HepG2 (cell line): ENCODE measurements around the gene ATP5F1E. TPM values are rescaled to one million over a fixed set of nuclear protein-coding genes. Genes with fewer than 3 reads are reported as not detected.
A peak's percentile ranks its signal among the peaks of the same experiment; 100 is the strongest.

Source experiments
- ATF5 ChIP-seq: sonication (generic); formaldehyde crosslinking; IDR thresholded peaks from 2 replicates; pipeline ENCODE4 v1.4.0; 2020; ENCODE audit warnings: mild to moderate bottlenecking, low read depth, missing genetic modification reagents
- BCL6 ChIP-seq: IDR thresholded peaks from 2 replicates; pipeline ENCODE4 v1.6.1; 2016; ENCODE audit warnings: missing genetic modification reagents, missing compliant biosample characterization
- CAMTA2 ChIP-seq: sonication (generic); formaldehyde crosslinking; IDR thresholded peaks from 2 replicates; pipeline ENCODE4 v1.4.0; 2020; ENCODE audit warnings: mild to moderate bottlenecking, missing genetic modification reagents, borderline replicate concordance
- DMAP1 ChIP-seq: IDR thresholded peaks from 2 replicates; pipeline ENCODE4 v1.6.1; 2016
- HNF4A ChIP-seq: sonication (generic); formaldehyde crosslinking; IDR thresholded peaks from 2 replicates; pipeline ENCODE4 v1.4.0; 2020; ENCODE audit warnings: missing genetic modification reagents
- HNF4G ChIP-seq, 2 experiments: sonication (generic) in 1 of 2; formaldehyde crosslinking in 1 of 2; IDR thresholded peaks; 2 replicates each; pipeline versions ENCODE4 v1.4.0 to v1.6.1; 2011 to 2020; ENCODE audit warnings: borderline replicate concordance in 2 of 2, low read depth in 2 of 2, mild to moderate bottlenecking in 2 of 2, low read length in 1 of 2, missing genetic modification reagents in 1 of 2, moderate library complexity in 1 of 2
- IRF9 ChIP-seq: sonication (generic); formaldehyde crosslinking; IDR thresholded peaks from 2 replicates; pipeline ENCODE4 v1.8.0; 2022; ENCODE audit warnings: missing genetic modification reagents, mild to moderate bottlenecking, borderline replicate concordance
- ISL2 ChIP-seq: sonication (generic); formaldehyde crosslinking; IDR thresholded peaks from 2 replicates; pipeline ENCODE4 v1.5.0; 2020; ENCODE audit warnings: missing genetic modification reagents
- KDM2A ChIP-seq: sonication (generic); formaldehyde crosslinking; IDR thresholded peaks from 2 replicates; pipeline ENCODE4 v1.4.0; 2020; ENCODE audit warnings: low read depth, missing genetic modification reagents, borderline replicate concordance
- KMT2B ChIP-seq: IDR thresholded peaks from 2 replicates; pipeline ENCODE4 v1.6.1; 2016; ENCODE audit warnings: missing genetic modification reagents, missing compliant biosample characterization
- LBX2 ChIP-seq: sonication (generic); formaldehyde crosslinking; IDR thresholded peaks from 2 replicates; pipeline ENCODE4 v1.5.0; 2020; ENCODE audit warnings: missing genetic modification reagents, mild to moderate bottlenecking, borderline replicate concordance
- NFYC ChIP-seq: IDR thresholded peaks from 2 replicates; pipeline ENCODE4 v1.6.1; 2016; ENCODE audit warnings: missing genetic modification reagents, missing compliant biosample characterization
- NR2F6 ChIP-seq, 2 experiments: IDR thresholded peaks; 2 replicates each; pipeline ENCODE4 v1.6.1; 2016; ENCODE audit warnings: antibody characterized with exemption in 1 of 2, mild to moderate bottlenecking in 1 of 2
- PAXIP1 ChIP-seq: sonication (generic); formaldehyde crosslinking; conservative IDR thresholded peaks from 2 replicates; pipeline ENCODE4 v1.4.0; 2020; ENCODE audit warnings: mild to moderate bottlenecking, missing genetic modification reagents, moderate library complexity
- PHF20 ChIP-seq: sonication (generic); formaldehyde crosslinking; IDR thresholded peaks from 2 replicates; pipeline ENCODE4 v1.5.0; 2020; ENCODE audit warnings: mild to moderate bottlenecking, missing genetic modification reagents
- PITX1 ChIP-seq: sonication (generic); formaldehyde crosslinking; IDR thresholded peaks from 2 replicates; pipeline ENCODE4 v1.5.1; 2020; ENCODE audit warnings: mild to moderate bottlenecking, missing genetic modification reagents
- SNAI1 ChIP-seq: sonication (generic); formaldehyde crosslinking; IDR thresholded peaks from 2 replicates; pipeline ENCODE4 v1.5.0; 2020; ENCODE audit warnings: mild to moderate bottlenecking, missing genetic modification reagents, borderline replicate concordance
- SOX6 ChIP-seq, 2 experiments: fragments of 450-650 bp in 1 of 2; sonication (generic) in 1 of 2; formaldehyde crosslinking in 1 of 2; IDR thresholded peaks; 2 replicates each; pipeline versions ENCODE4 v1.4.0 to v1.6.1; 2017 to 2020; ENCODE audit warnings: antibody characterized with exemption in 1 of 2, mild to moderate bottlenecking in 1 of 2, missing genetic modification reagents in 1 of 2
- TIGD3 ChIP-seq: sonication (generic); formaldehyde crosslinking; IDR thresholded peaks from 2 replicates; pipeline ENCODE4 v1.5.1; 2020; ENCODE audit warnings: mild to moderate bottlenecking, missing genetic modification reagents, borderline replicate concordance
- ZMYM2 ChIP-seq: sonication (generic); formaldehyde crosslinking; IDR thresholded peaks from 2 replicates; pipeline ENCODE4 v1.8.0; 2022; ENCODE audit warnings: mild to moderate bottlenecking, missing genetic modification reagents
- ZNF44 ChIP-seq: sonication (generic); formaldehyde crosslinking; IDR thresholded peaks from 2 replicates; pipeline ENCODE4 v1.5.1; 2020; ENCODE audit warnings: mild to moderate bottlenecking, missing genetic modification reagents
- ZNF451 ChIP-seq: sonication (generic); formaldehyde crosslinking; IDR thresholded peaks from 2 replicates; pipeline ENCODE4 v1.5.0; 2020; ENCODE audit warnings: mild to moderate bottlenecking, missing genetic modification reagents
- polyA plus RNA-seq, 8 experiments: library from polyadenylated mRNA; depleted of rRNA in 3 of 8; stranded (reverse) in 7 of 8; unstranded in 1 of 8; fragments of >200 nt; fragmentation: Illumina TruSeq in 4 of 8; extraction: Trizol in 4 of 8; gene quantifications; 2 replicates each; pipeline versions ENCODE4 v1.2.1 to v1.2.3, GENCODE V29; 2011 to 2016; ENCODE audit warnings: low read depth in 4 of 8, missing spikeins in 1 of 8, mixed read lengths in 1 of 8; ENCODE audit not compliant: insufficient read depth in 1 of 8
- total RNA-seq, 5 experiments: library from RNA; depleted of rRNA; stranded (reverse); fragments of >200 nt; fragmentation: Illumina TruSeq; extraction: Trizol; gene quantifications; 2 replicates each; pipeline ENCODE4 v1.2.3, GENCODE V29; 2016; ENCODE audit warnings: low read depth in 1 of 5

The ATP5F1E gene
- total and polyA plus RNA-seq, 2 of the 13 experiments (the other 11 are each of a cell fraction or from before 2014, with no cell fraction given): 121 to 134 TPM

GRCh38 chr20:59002874-59003399 lies 29.2 kb downstream of the ATP5F1E start (continued):
- TF ChIP-seq HNF4G (IDR thresholded peaks at IDR 0.05; ENCODE audit: borderline replicate concordance, low read depth, low read length) (0 out of 2 replicates have a peak, but pooled peaks have one; percentile 7), HNF4G (CRISPR knock-in tag; IDR thresholded peaks at IDR 0.05; ENCODE audit: borderline replicate concordance, low read depth) (no peak), CAMTA2 (CRISPR knock-in tag) (0 out of 2 replicates have a peak, but pooled peaks have one; percentile 64), ZNF451 (0 out of 2 replicates have a peak, but pooled peaks have one; percentile 47), SNAI1 (CRISPR knock-in tag) (no peak), BCL6 (CRISPR knock-in tag) (peak; percentile 17; the same call in 1 of the 2 replicates), TIGD3 (CRISPR knock-in tag) (no peak), ZMYM2 (CRISPR knock-in tag) (no peak), KDM2A (0 out of 2 replicates have a peak, but pooled peaks have one; percentile 27), ATF5 (CRISPR knock-in tag) (no peak), PAXIP1 (0 out of 2 replicates have a peak, but pooled peaks have one; percentile 27), SOX6 (IDR thresholded peaks at IDR 0.05) (no peak), SOX6 (CRISPR knock-in tag; IDR thresholded peaks at IDR 0.05) (peak; percentile 17; the same call in 1 of the 2 replicates), KMT2B (CRISPR knock-in tag) (no peak), DMAP1 (CRISPR knock-in tag) (no peak), LBX2 (CRISPR knock-in tag) (0 out of 2 replicates have a peak, but pooled peaks have one; percentile 47), PHF20 (no peak), ZNF44 (CRISPR knock-in tag) (no peak), HNF4A (CRISPR knock-in tag) (no peak), PITX1 (CRISPR knock-in tag) (peak; percentile 24; the same call in 1 of the 2 replicates), NR2F6 (IDR thresholded peaks at IDR 0.05) (no peak), NR2F6 (CRISPR knock-in tag; IDR thresholded peaks at IDR 0.05) (peak; percentile 36; the same call in 1 of the 2 replicates), NFYC (CRISPR knock-in tag) (no peak), ISL2 (no peak), IRF9 (CRISPR knock-in tag) (peak; percentile 60)
